GM12864 (cell line): ENCODE results near the gene ASCC3.

ENCODE experiments used
- DNase-seq: peaks from one replicate; pipeline ENCODE4 v3.0.0-alpha.2; 2011; ENCODE audit warnings: low read depth
- H3K4me3 ChIP-seq: 2 replicates; pipeline ENCODE4 v1.5.1; 2011; ENCODE audit warnings: mild to moderate bottlenecking, low read depth, low read length, control low read depth
- CTCF ChIP-seq: IDR thresholded peaks from 2 replicates; pipeline ENCODE4 v1.5.1; 2011; ENCODE audit warnings: low read depth, mild to moderate bottlenecking, moderate library complexity, low read length, control low read depth, inconsistent platforms; ENCODE audit errors: missing control alignments

ASCC3 gene

GRCh38 chr6:100880853-100881706 is at the start of gene ASCC3:
ASCC3 (minus strand) TSS chr6:100881329; CDS start chr6:100867997, 13,332 bp downstream.
- no peak for TF ChIP-seq CTCF

GRCh38 chr6:100925749-100926148 is 44.6 kb upstream of the ASCC3 start:
- DNase-seq: no peak
- H3K4me3 ChIP-seq: no peak overlapping the region
- TF ChIP-seq CTCF: no peak

More at GRCh38 chr6:100880853-100881706, at the start of gene ASCC3:
- H3K4me3 ChIP-seq: peak within 1 kb of the TSS; percentile 94
- DNase-seq: peak; percentile 78

GRCh38 chr6:100924534-100925227 is 43.6 kb upstream of the ASCC3 start:
- no peak for DNase-seq
- H3K4me3 ChIP-seq: no peak overlapping the region
- TF ChIP-seq CTCF: no peak

GRCh38 chr6:100923481-100924165 is 42.5 kb upstream of the ASCC3 start:
- TF ChIP-seq CTCF: no peak
- DNase-seq: no peak
- no peak overlapping the region for H3K4me3 ChIP-seq

- TF ChIP-seq CTCF: no peak
- no peak for DNase-seq
- H3K4me3 ChIP-seq: no peak overlapping the region
Observed at GRCh38 chr6:100920028-100920605, 39.0 kb upstream of the ASCC3 start.

GRCh38 chr6:100918152-100918551 is 37.0 kb upstream of the ASCC3 start:
- TF ChIP-seq CTCF: no peak
- H3K4me3 ChIP-seq: no peak overlapping the region
- no peak for DNase-seq
